ENCODE measurements around the gene LMO1.

DNA sequence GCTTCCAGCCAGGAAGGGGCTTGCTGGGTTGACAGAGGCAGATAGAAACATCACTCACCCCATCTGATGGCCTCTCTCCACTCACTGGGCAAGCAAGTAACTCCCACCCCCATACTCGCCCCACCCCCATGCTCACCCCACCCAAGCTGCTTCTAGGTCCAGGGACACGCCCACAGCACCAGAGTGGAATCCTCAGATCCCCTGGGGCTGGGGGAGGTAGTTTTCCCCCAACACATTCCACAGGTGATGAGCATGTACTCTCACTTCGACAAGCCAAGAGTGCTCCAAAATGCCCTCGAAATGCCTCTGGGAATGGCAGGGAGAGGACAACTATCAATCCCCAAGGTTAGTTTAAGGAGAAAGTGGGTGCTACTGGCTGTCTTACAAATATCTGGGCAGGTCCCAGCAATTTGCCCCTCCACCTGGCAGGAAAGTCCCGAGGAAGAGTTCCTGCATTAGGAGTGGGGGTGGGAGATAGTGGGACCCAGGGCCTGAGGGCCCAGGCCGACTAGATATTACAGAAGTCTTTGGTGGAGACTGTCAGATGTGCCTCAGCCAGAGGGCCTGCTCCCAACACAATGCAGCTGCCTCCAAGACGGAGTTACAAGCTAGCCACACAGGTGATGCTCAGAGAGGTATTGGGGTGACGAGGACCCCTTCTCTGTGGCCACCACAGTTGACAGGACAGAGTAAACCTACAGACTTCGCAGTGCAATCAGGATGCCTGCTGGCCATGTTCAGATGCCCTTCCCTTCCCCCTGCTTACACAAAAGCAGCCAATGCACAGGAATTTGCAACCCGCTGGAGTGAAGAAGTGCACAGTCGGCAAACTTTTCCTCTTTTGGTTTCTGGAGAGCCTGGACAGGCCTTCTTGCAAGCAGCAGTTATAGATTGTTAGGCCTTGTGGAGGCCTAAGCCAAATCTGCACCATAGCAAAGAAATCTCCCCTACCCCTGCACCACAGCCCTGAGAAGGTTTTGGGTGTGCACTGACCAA lies 2.9 kb upstream of the LMO1 start:
- TF ChIP-seq CTCF (IDR thresholded peaks at IDR 0.05) = no peak
- TF ChIP-seq POLR2A (IDR thresholded peaks at IDR 0.05) = no peak

Data from right lobe of liver (tissue), 4 donors.